Lung (tissue), 12 donors: ENCODE results near the gene LYRM7. TPM values are rescaled to one million over a fixed set of nuclear protein-coding genes. Genes with fewer than 3 reads are reported as not detected.

Source experiments
- ATAC-seq: fragments of 200-7000 bp; cut with Tn5 transposase; one replicate; pipeline ENCODE4 v1.9.1; 2020; ENCODE audit warnings: moderate number of reproducible peaks; ENCODE audit not compliant: insufficient read depth, low FRiP score
- DNase-seq, 3 donors: peaks; one replicate each; pipeline ENCODE4 v3.0.0-alpha.2; 2013 to 2017
- H3K27ac ChIP-seq, 2 donors: one replicate each; pipeline ENCODE4 v1.5.1; 2013; ENCODE audit warnings: mild to moderate bottlenecking in 2 of 2, moderate library complexity in 2 of 2, control low read depth in 1 of 2, inconsistent platforms in 1 of 2, low read depth in 1 of 2, low read length in 1 of 2
- H3K27me3 ChIP-seq, 3 donors: one replicate each; pipeline ENCODE4 v1.5.1; 2013; ENCODE audit warnings: low read length in 2 of 3; ENCODE audit not compliant: control insufficient read depth in 3 of 3, insufficient read depth in 3 of 3
- H3K36me3 ChIP-seq, 4 donors: one replicate each; pipeline ENCODE4 v1.5.1; 2013; ENCODE audit warnings: low read length in 4 of 4, mild to moderate bottlenecking in 1 of 4, moderate library complexity in 1 of 4; ENCODE audit not compliant: control insufficient read depth in 4 of 4, insufficient read depth in 4 of 4
- H3K4me1 ChIP-seq, 5 donors: one replicate each; pipeline ENCODE4 v1.5.1; 2013; ENCODE audit warnings: low read length in 5 of 5, mild to moderate bottlenecking in 2 of 5, moderate library complexity in 1 of 5; ENCODE audit not compliant: control insufficient read depth in 5 of 5, insufficient read depth in 5 of 5
- H3K4me3 ChIP-seq: one replicate; pipeline ENCODE4 v1.5.1; 2013; ENCODE audit warnings: mild to moderate bottlenecking, control low read depth, moderate library complexity
- H3K9ac ChIP-seq, 2 donors: one replicate each; pipeline ENCODE4 v1.5.1; 2013; ENCODE audit warnings: low read length in 2 of 2, control low read depth in 1 of 2; ENCODE audit not compliant: insufficient read depth in 1 of 2
- H3K9me3 ChIP-seq, 4 donors: one replicate each; pipeline ENCODE4 v1.5.1; 2013; ENCODE audit warnings: low read length in 3 of 4, mild to moderate bottlenecking in 1 of 4, moderate library complexity in 1 of 4; ENCODE audit not compliant: control insufficient read depth in 4 of 4, insufficient read depth in 3 of 4
- CTCF ChIP-seq: IDR thresholded peaks from 2 replicates; pipeline ENCODE4 v1.5.1; 2012; ENCODE audit warnings: mild to moderate bottlenecking; ENCODE audit errors: control extremely low read depth, extremely low read depth
- WGBS, 2 donors: extraction: QIAGEN DNeasy Blood & Tissue Kit; methylation state at CpG; one replicate each; pipeline ENCODE4 v1.1.7; 2013; 5-methylcytosine and 5-hydroxymethylcytosine counted together
- polyA plus RNA-seq, 2 donors: library from polyadenylated mRNA; stranded (reverse); fragments of 200-250 nt; gene quantifications; one replicate each; pipeline ENCODE4 v1.2.1, GENCODE V29; 2013
- total RNA-seq, 2 donors: library from RNA; depleted of rRNA in 1 of 2; stranded (reverse); fragments of >200 nt in 1 of 2; gene quantifications; one replicate each; pipeline ENCODE4 v1.2.1, GENCODE V29; 2014 to 2021
- donor health status: control.
- donor health status: control.
- donor health status: Bipolar disorder and iron deficiency.
- donor health status: healthy.
- donor health status: DM: yes; HTN: yes; CAD: no.

Gene LYRM7
- total and polyA plus RNA-seq, 4 donors = 3.1 to 10.9 (median 4.6) TPM

GRCh38 chr5:131165119-131165727 lies 5.5 kb upstream of the LYRM7 start, which contains the start of gene HINT1:
Gene HINT1 (minus strand): TSS chr5:131165256. CDS start chr5:131165205, 51 bp downstream.
- ATAC-seq (peak; percentile 88), DNase-seq (peak; percentile 91 to 92 (median 91))
- Histone ChIP-seq H3K36me3 (peaks cover 6 to 16% (median 9%) of the 10 kb centered on the region in 4 donors), H3K9ac (peak within 1 kb of the TSS; percentile 83), H3K9me3 (no peaks in the 10 kb centered on the region), H3K27ac (peak within 1 kb of the TSS; percentile 92 to 98), H3K27me3 (no peaks in the 10 kb centered on the region), H3K4me3 (peak within 1 kb of the TSS; percentile 94), H3K4me1 (peaks cover 0 to 27% (median 0%) of the 10 kb centered on the region in 5 donors)
- WGBS, 2 donors = 1% methylated on average over 30 to 33 of the region's 33 CpGs
- no peak for TF ChIP-seq CTCF

GRCh38 chr5:131167615-131168014 lies 3.1 kb upstream of the LYRM7 start:
- Histone ChIP-seq H3K4me3 (no peak overlapping the region), H3K9me3 (no peaks in the 10 kb centered on the region), H3K36me3 (no peaks in the 10 kb centered on the region), H3K27me3 (no peaks in the 10 kb centered on the region), H3K4me1 (peaks cover 0 to 34% (median 2%) of the 10 kb centered on the region in 5 donors), H3K27ac (no peak overlapping the region), H3K9ac (no peak overlapping the region)
- DNase-seq (no peak), ATAC-seq (no peak)
- WGBS, 2 donors = 94 to 96% methylated on average over 5 of the region's 5 CpGs
- TF ChIP-seq CTCF = no peak

- Histone ChIP-seq H3K9me3 (no peaks in the 10 kb centered on the region), H3K9ac (peak overlapping the region; percentile 43 to 65), H3K4me1 (peaks cover 0 to 21% (median 2%) of the 10 kb centered on the region in 5 donors), H3K36me3 (no peaks in the 10 kb centered on the region), H3K4me3 (peak overlapping the region; percentile 32), H3K27ac (peak overlapping the region in 1 of 2 donors; percentile 72), H3K27me3 (no peaks in the 10 kb centered on the region)
- ATAC-seq (no peak), DNase-seq (peak in 1 of 3 donors; percentile 33)
- TF ChIP-seq CTCF = no peak
- WGBS, 2 donors = 31 to 36% methylated on average over 16 of the region's 16 CpGs
Observed at GRCh38 chr5:131169810-131170539, 769 bp upstream of the LYRM7 start.
